Astrocyte of the cerebellum (primary cell): ENCODE results near the gene ABHD12B.

Experiments
- DNase-seq: peaks from one replicate; pipeline ENCODE4 v3.0.0-alpha.2; 2011; ENCODE audit warnings: low read depth
- H3K4me3 ChIP-seq: 2 replicates; pipeline ENCODE4 v1.5.1; 2011; ENCODE audit warnings: mild to moderate bottlenecking, low read depth, low read length, moderate library complexity
- CTCF ChIP-seq: IDR thresholded peaks from 2 replicates; pipeline ENCODE4 v1.5.1; 2012; ENCODE audit warnings: low read length, low read depth, moderate library complexity, mild to moderate bottlenecking; ENCODE audit errors: missing control alignments
- in situ Hi-C: cut with HindIII; loops from 2 replicates; pipeline ENCODE4 v1.10.0; 2017; ENCODE audit warnings: low sequenced_read_pairs

ABHD12B gene

GRCh38 chr14:50855558-50855957, 16.3 kb upstream of the ABHD12B start:
- in situ Hi-C loops, result no loop called here
- TF ChIP-seq CTCF, result no peak
- DNase-seq, result no peak
- H3K4me3 ChIP-seq, result no peak overlapping the region

GRCh38 chr14:50856660-50857059, 15.2 kb upstream of the ABHD12B start:
- no peak for TF ChIP-seq CTCF
- no peak overlapping the region for H3K4me3 ChIP-seq
- no peak for DNase-seq
- in situ Hi-C loops, result no loop called here

GRCh38 chr14:50859296-50859624, 12.6 kb upstream of the ABHD12B start:
- DNase-seq, result no peak
- in situ Hi-C loops, result no loop called here
- no peak for TF ChIP-seq CTCF
- peak overlapping the region; percentile 45 for H3K4me3 ChIP-seq

- in situ Hi-C loops, result no loop called here
- H3K4me3 ChIP-seq, result peak overlapping the region; percentile 45
- TF ChIP-seq CTCF, result peak; percentile 68
- DNase-seq, result peak; percentile 78
Measured at GRCh38 chr14:50860478-50861086, 11.3 kb upstream of the ABHD12B start.

- H3K4me3 ChIP-seq, result no peak overlapping the region
- DNase-seq, result no peak
- in situ Hi-C loops, result no loop called here
- no peak for TF ChIP-seq CTCF
Measured at GRCh38 chr14:50862036-50862570, 9.8 kb upstream of the ABHD12B start.

GRCh38 chr14:50864237-50864636, 7.6 kb upstream of the ABHD12B start:
- in situ Hi-C loops, result no loop called here

More at GRCh38 chr14:50864237-50864636, 7.6 kb upstream of the ABHD12B start:
- H3K4me3 ChIP-seq, result no peak overlapping the region
- TF ChIP-seq CTCF, result no peak
- no peak for DNase-seq
